OCI-LY1 (cell line): ENCODE measurements around the gene BBS9.

Experiments used
- EZH2 ChIP-seq: fragments of 200-600 bp; sonication (generic), shearing (Covaris generic); IDR thresholded peaks from 2 replicates; pipeline ENCODE4 v1.8.0; 2017; ENCODE audit warnings: borderline replicate concordance, mixed run types, mild to moderate bottlenecking, antibody characterized with exemption, low read length, moderate library complexity, mixed read lengths
- TF ChIP-seq, protein P1 (sequence below): fragments of 200-600 bp; sonication (generic), shearing (Covaris generic); IDR thresholded peaks from 2 replicates; pipeline ENCODE4 v1.5.1; 2017; ENCODE audit warnings: mild to moderate bottlenecking, antibody characterized with exemption, low read length, moderate library complexity, mixed read lengths

DNA sequence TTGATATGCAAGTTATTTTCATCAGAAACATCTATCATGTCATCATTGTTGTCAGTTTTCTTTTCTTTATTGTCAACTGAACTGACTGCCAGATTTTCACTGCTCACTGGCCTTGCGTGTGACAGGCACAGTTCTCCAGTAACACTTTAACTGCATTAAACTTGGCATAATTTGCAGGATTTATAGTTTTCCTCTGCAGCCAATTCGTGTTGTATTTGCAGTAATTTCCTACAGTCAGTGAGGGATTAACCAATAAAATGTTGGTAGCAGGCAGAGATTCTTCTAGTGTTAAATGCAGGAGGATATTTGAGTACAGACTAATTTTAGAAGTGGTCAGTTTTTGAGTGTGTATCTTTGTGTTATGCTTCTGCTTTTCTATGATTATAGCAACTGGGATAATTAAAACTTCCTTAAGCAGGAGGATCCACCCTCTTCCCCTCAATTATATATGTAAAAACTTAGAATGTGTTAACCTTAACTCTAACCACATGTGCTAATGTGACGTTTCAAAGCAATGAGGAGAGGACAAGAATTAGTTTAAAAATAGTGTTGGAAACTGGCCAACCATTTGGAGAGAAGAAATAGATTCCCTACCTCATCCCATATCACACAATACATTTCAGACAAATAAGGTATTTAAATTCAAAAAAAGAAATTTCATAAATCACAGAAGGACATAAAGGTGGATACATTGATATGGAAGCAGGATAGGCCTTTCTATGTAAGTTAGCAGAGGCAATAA lies 410.5 kb downstream of the BBS9 start:
- no peak for TF ChIP-seq EZH2
- TF ChIP-seq, protein P1, sequence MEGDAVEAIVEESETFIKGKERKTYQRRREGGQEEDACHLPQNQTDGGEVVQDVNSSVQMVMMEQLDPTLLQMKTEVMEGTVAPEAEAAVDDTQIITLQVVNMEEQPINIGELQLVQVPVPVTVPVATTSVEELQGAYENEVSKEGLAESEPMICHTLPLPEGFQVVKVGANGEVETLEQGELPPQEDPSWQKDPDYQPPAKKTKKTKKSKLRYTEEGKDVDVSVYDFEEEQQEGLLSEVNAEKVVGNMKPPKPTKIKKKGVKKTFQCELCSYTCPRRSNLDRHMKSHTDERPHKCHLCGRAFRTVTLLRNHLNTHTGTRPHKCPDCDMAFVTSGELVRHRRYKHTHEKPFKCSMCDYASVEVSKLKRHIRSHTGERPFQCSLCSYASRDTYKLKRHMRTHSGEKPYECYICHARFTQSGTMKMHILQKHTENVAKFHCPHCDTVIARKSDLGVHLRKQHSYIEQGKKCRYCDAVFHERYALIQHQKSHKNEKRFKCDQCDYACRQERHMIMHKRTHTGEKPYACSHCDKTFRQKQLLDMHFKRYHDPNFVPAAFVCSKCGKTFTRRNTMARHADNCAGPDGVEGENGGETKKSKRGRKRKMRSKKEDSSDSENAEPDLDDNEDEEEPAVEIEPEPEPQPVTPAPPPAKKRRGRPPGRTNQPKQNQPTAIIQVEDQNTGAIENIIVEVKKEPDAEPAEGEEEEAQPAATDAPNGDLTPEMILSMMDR: no peak
